CD14-positive monocyte (primary cell): ENCODE results near the gene HOXD8. TPM values are rescaled to one million over a fixed set of nuclear protein-coding genes. Genes with fewer than 3 reads are reported as not detected.

Experiments
- DNase-seq, 3 donors: peaks; one replicate each; pipeline ENCODE4 v3.0.0-alpha.2; 2011 to 2022
- H2AFZ ChIP-seq: 2 replicates; pipeline ENCODE4 v1.6.0; 2012; ENCODE audit warnings: mild to moderate bottlenecking, low read depth, low read length, inconsistent platforms; ENCODE audit not compliant: insufficient read depth, poor library complexity, severe bottlenecking
- H3K27ac ChIP-seq, 2 donors: 1 replicate in 1 of 2; 2 replicates in 1 of 2; pipeline ENCODE4 v1.5.1; 2012 to 2013; ENCODE audit warnings: low read length in 2 of 2, control low read depth in 1 of 2, inconsistent platforms in 1 of 2, low read depth in 1 of 2, mild to moderate bottlenecking in 1 of 2
- H3K27me3 ChIP-seq, 2 donors: one replicate each; pipeline versions ENCODE4 v1.6.0 to v1.6.1; 2011 to 2013; ENCODE audit warnings: low read length in 2 of 2; ENCODE audit not compliant: control insufficient read depth in 2 of 2, insufficient read depth in 2 of 2
- H3K36me3 ChIP-seq, 2 donors: replicated peaks in 1 of 2; 1 replicate in 1 of 2; 2 replicates in 1 of 2; pipeline versions ENCODE4 v1.5.1 to v1.6.1; 2012 to 2013; ENCODE audit warnings: low read length in 2 of 2, control low read depth in 1 of 2, inconsistent platforms in 1 of 2, mild to moderate bottlenecking in 1 of 2; ENCODE audit not compliant: insufficient read depth in 2 of 2, control insufficient read depth in 1 of 2
- H3K4me1 ChIP-seq, 2 donors: 1 replicate in 1 of 2; 2 replicates in 1 of 2; pipeline versions ENCODE4 v1.5.1 to v1.6.1; 2012 to 2013; ENCODE audit warnings: low read length in 2 of 2, control low read depth in 1 of 2, inconsistent platforms in 1 of 2, mild to moderate bottlenecking in 1 of 2, moderate library complexity in 1 of 2; ENCODE audit not compliant: insufficient read depth in 2 of 2, control insufficient read depth in 1 of 2
- H3K4me2 ChIP-seq: replicated peaks from 2 replicates; pipeline ENCODE3; 2012; ENCODE audit warnings: low read length, moderate library complexity, mild to moderate bottlenecking; ENCODE audit not compliant: poor library complexity, severe bottlenecking; ENCODE audit errors: extremely low read depth
- H3K4me3 ChIP-seq, 3 experiments: fragments of 200-600 bp in 1 of 3; sonication (generic) in 1 of 3; replicated peaks in 1 of 3; 1 replicate in 2 of 3; 2 replicates in 1 of 3; pipeline ENCODE4 v1.5.1; 2011 to 2013; ENCODE audit warnings: low read length in 3 of 3, mild to moderate bottlenecking in 3 of 3, control low read depth in 2 of 3, low read depth in 2 of 3, inconsistent platforms in 1 of 3, moderate library complexity in 1 of 3
- H3K79me2 ChIP-seq: 2 replicates; pipeline ENCODE4 v1.6.0; 2012; ENCODE audit warnings: mild to moderate bottlenecking, control low read depth, inconsistent platforms, low read length, moderate library complexity; ENCODE audit not compliant: insufficient read depth
- H3K9ac ChIP-seq: 2 replicates; pipeline ENCODE4 v1.6.0; 2017; ENCODE audit warnings: low read length, mild to moderate bottlenecking; ENCODE audit not compliant: insufficient read depth, poor library complexity, severe bottlenecking
- H3K9me3 ChIP-seq, 2 donors: replicated peaks in 1 of 2; 1 replicate in 1 of 2; 2 replicates in 1 of 2; pipeline versions ENCODE4 v1.5.1 to v1.6.1; 2012 to 2013; ENCODE audit warnings: low read length in 2 of 2, control low read depth in 1 of 2; ENCODE audit not compliant: control insufficient read depth in 1 of 2, insufficient read depth in 1 of 2
- H4K20me1 ChIP-seq: 2 replicates; pipeline ENCODE4 v1.6.0; 2012; ENCODE audit warnings: mild to moderate bottlenecking, low read length, control low read depth, moderate library complexity; ENCODE audit not compliant: insufficient read depth
- H3K27ac Mint-ChIP-seq, 7 donors: one replicate each; pipeline ENCODE4 v1.8.0; 2020; ENCODE audit warnings: mild to moderate bottlenecking in 7 of 7, mixed read lengths in 7 of 7, moderate library complexity in 6 of 7, inconsistent platforms in 2 of 7
- H3K27me3 Mint-ChIP-seq, 3 donors: one replicate each; pipeline ENCODE4 v1.8.0; 2021 to 2022; ENCODE audit warnings: low read depth in 3 of 3, mild to moderate bottlenecking in 3 of 3, mixed read lengths in 3 of 3, moderate library complexity in 3 of 3, inconsistent platforms in 1 of 3
- H3K36me3 Mint-ChIP-seq, 2 donors: one replicate each; pipeline ENCODE4 v1.8.0; 2020; ENCODE audit warnings: mixed read lengths in 2 of 2, inconsistent platforms in 1 of 2, mild to moderate bottlenecking in 1 of 2
- H3K4me1 Mint-ChIP-seq: one replicate; pipeline ENCODE4 v1.8.0; 2020; ENCODE audit warnings: mild to moderate bottlenecking, mixed read lengths
- H3K4me3 Mint-ChIP-seq, 2 donors: one replicate each; pipeline ENCODE4 v1.8.0; 2020; ENCODE audit warnings: mild to moderate bottlenecking in 2 of 2, mixed read lengths in 2 of 2, moderate library complexity in 1 of 2
- H3K9me3 Mint-ChIP-seq, 7 donors: one replicate each; pipeline ENCODE4 v1.8.0; 2020 to 2022; ENCODE audit warnings: mixed read lengths in 7 of 7, mild to moderate bottlenecking in 6 of 7, moderate library complexity in 6 of 7, inconsistent platforms in 2 of 7
- WGBS: methylation state at CpG from one replicate; pipeline ENCODE4 v1.1.5; 2013; ENCODE audit warnings: missing lambda C conversion rate; ENCODE audit not compliant: insufficient coverage; 5-methylcytosine and 5-hydroxymethylcytosine counted together
- intact Hi-C, 2 donors: fragments of 100-400 bp; cut with micrococcal nuclease; formaldehyde crosslinking; loops; one replicate each; pipeline versions ENCODE4 v1.15.0 to v1.15.1; 2023
- polyA plus RNA-seq, 3 donors: library from polyadenylated mRNA; depleted of rRNA in 1 of 3; unstranded in 2 of 3; stranded (reverse) in 1 of 3; fragments of 300-500 nt in 2 of 3; fragments of >200 nt in 1 of 3; fragmentation: Illumina TruSeq in 2 of 3; gene quantifications; 1 replicate in 2 of 3; 2 replicates in 1 of 3; pipeline ENCODE4 v1.2.3, GENCODE V29; 2012 to 2021
- TF ChIP-seq, protein P1 (sequence below): fragments of 200-600 bp; IDR thresholded peaks from one replicate; pipeline ENCODE4 v1.8.0; 2022; ENCODE audit warnings: antibody characterized with exemption, mild to moderate bottlenecking

HOXD8 gene
- polyA plus RNA-seq, 3 donors, result not detected

DNA sequence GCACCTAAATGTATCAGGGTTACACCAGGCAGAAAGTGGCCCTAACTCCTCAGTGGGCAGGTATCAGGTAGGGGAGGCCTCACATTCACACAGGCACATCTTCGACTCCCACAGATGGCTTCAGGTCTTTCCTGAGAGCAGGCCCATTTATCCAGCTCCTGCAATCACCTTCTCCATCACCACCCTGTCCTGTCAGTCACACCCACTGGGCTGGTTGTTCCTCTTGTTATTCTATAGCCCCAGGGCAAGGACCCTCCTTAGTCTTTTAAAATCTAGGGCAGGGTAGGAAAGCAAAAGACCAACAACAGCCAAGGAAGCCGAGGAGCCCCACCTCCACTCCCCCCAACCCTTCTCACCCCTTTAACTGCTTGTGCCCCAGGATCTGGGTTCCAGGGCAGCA, 12.8 kb downstream of the HOXD8 start:
- Histone ChIP-seq H3K4me3 (no peak overlapping the region), H3K4me1 (peaks cover 7 to 8% of the 10 kb centered on the region in 2 donors), H3K9me3 (peaks cover 4 to 38% of the 10 kb centered on the region in 2 donors), H2AFZ (no peak overlapping the region), H3K27ac (no peak overlapping the region), H3K27me3 (peaks cover 93 to 97% of the 10 kb centered on the region in 2 donors), H3K4me2 (no peak overlapping the region), H3K79me2 (no peaks in the 10 kb centered on the region), H3K36me3 (no peaks in the 10 kb centered on the region), H3K9ac (no peak overlapping the region), H4K20me1 (no peaks in the 10 kb centered on the region)
- WGBS, result no CpG with 5 or more reads among the region's 2 CpGs
- H3K4me1 Mint-ChIP-seq, result peaks cover 20% of the 10 kb centered on the region
- intact Hi-C loops, result loop anchor here in 1 of 2 donors (5.0 kb wide), 1 partner anchor 315 kb away; no protein-coding TSS in a partner anchor
- DNase-seq, result no peak
- peak overlapping the region in 1 of 2 donors; percentile 55 for H3K4me3 Mint-ChIP-seq
- peaks cover 94 to 100% (median 96%) of the 10 kb centered on the region in 3 donors for H3K27me3 Mint-ChIP-seq
- H3K27ac Mint-ChIP-seq, result peak overlapping the region in 1 of 7 donors; percentile 40
- TF ChIP-seq, protein P1, sequence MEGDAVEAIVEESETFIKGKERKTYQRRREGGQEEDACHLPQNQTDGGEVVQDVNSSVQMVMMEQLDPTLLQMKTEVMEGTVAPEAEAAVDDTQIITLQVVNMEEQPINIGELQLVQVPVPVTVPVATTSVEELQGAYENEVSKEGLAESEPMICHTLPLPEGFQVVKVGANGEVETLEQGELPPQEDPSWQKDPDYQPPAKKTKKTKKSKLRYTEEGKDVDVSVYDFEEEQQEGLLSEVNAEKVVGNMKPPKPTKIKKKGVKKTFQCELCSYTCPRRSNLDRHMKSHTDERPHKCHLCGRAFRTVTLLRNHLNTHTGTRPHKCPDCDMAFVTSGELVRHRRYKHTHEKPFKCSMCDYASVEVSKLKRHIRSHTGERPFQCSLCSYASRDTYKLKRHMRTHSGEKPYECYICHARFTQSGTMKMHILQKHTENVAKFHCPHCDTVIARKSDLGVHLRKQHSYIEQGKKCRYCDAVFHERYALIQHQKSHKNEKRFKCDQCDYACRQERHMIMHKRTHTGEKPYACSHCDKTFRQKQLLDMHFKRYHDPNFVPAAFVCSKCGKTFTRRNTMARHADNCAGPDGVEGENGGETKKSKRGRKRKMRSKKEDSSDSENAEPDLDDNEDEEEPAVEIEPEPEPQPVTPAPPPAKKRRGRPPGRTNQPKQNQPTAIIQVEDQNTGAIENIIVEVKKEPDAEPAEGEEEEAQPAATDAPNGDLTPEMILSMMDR, result no peak
- peaks cover 0 to 2% of the 10 kb centered on the region in 2 donors for H3K36me3 Mint-ChIP-seq
- peaks cover 0 to 25% (median 15%) of the 10 kb centered on the region in 7 donors for H3K9me3 Mint-ChIP-seq

DNA sequence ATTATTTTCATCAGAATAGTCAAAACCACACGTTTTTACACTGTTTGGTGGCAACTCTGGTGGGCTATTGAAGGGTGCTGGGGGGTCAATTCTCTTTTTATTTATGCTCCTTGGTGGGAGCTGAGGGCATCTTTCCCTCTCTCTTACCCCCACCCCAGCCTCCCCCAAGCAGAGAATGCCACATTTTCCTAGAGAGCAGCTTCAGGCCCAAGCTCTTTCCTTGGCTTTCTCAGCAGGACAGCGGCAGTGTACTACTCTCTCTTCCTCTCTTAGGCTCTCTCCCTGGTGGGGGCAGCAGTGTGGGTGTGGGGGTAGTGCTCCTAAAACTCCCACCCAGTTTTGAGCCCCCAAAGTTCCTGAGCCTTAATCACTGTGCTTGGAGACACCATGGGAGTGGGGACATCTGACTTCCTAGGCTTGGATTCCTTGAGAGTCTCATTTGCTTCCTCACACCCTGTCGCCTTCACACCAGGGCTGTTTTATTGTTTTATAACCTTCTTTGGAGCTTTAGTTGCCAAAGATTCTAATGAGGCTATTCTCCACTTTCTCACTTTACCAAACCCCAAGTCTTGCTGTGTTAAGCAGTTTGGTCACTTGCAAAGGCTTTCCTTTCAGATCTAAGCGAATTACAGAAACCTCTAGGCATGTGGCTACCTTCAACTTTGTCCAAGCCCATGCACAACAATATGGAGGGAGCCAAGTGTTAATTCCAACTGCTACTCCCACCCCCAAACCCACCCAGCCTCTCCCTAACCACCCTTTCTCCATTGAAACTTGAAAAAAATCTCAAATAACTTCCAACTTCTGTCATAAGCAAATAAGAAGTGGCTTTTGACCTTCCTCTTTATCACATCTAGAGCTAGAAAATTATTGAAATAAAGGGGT, 15.8 kb downstream of the HOXD8 start:
- no peak for DNase-seq
- no peak overlapping the region for H3K4me3 ChIP-seq
- Mint-ChIP-seq H3K27me3 (peaks cover 94 to 100% (median 96%) of the 10 kb centered on the region in 3 donors), H3K4me1 (peaks cover 7% of the 10 kb centered on the region), H3K9me3 (peaks cover 0 to 22% (median 10%) of the 10 kb centered on the region in 7 donors), H3K27ac (no peak overlapping the region), H3K36me3 (peaks cover 0 to 3% of the 10 kb centered on the region in 2 donors), H3K4me3 (peak overlapping the region in 1 of 2 donors; percentile 74)
- TF ChIP-seq, protein P1, result no peak
- no peak overlapping the region for H3K4me2 ChIP-seq
- no peaks in the 10 kb centered on the region for H3K79me2 ChIP-seq
- H3K4me1 ChIP-seq, result peaks cover 5 to 6% of the 10 kb centered on the region in 2 donors
- H3K9me3 ChIP-seq, result peaks cover 3 to 44% of the 10 kb centered on the region in 2 donors
- H4K20me1 ChIP-seq, result no peaks in the 10 kb centered on the region
- intact Hi-C loops, result no loop called here
- 11% methylated on average over 1 of the region's 4 CpGs for WGBS
- no peaks in the 10 kb centered on the region for H3K36me3 ChIP-seq
- H3K27ac ChIP-seq, result no peak overlapping the region
- H2AFZ ChIP-seq, result no peak overlapping the region
- H3K9ac ChIP-seq, result no peak overlapping the region
- H3K27me3 ChIP-seq, result peaks cover 91 to 96% of the 10 kb centered on the region in 2 donors
